HG03378 (cell line): ENCODE results near the gene PDE3B.
"Not testable (repeated sequence)": the region's sequence is repeated elsewhere in the genome, so short reads cannot be mapped to it uniquely, and the experiment has no call there.

Source experiments
- ATAC-seq: cut with Tn5 transposase; IDR thresholded peaks from one replicate; pipeline ENCODE4 v1.9.1; 2021; ENCODE audit warnings: mild to moderate bottlenecking, moderate library complexity; ENCODE audit not compliant: unreplicated experiment

PDE3B gene

DNA sequence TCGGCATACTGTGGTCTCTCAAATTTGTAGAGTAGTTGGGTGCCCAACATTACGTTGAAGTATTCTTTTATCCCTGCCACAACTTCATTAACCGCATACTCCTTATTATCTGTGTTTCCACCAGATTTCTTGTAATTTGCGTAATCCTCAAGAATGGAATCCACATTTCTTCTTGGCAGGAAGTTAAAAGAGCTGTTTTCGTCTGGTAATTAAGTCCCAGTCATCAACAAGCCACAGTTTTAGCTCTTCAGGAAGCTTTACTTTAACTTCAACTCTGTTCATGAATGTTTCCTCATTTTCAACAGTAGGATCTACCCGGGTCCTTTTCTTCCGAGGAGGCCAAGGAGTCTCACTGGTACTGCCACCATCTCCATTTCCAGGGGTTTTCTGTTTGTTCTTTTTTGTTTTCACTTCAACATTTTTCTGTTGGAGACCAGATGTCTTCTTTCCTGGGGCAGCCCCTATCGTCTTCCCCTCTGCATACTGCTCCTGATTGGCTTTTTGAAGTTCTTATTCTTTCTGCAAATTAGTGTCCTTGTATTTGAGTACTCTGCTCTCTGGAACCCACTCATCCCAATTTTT, 30.3 kb downstream of the PDE3B start:
- no peak for ATAC-seq

GRCh38 chr11:14676068-14676467, 32.5 kb downstream of the PDE3B start:
- no peak for ATAC-seq

- ATAC-seq = no peak
Observed at GRCh38 chr11:14677146-14677545, 33.5 kb downstream of the PDE3B start.

- ATAC-seq = no peak
Observed at GRCh38 chr11:14678350-14678749, 34.7 kb downstream of the PDE3B start.

DNA sequence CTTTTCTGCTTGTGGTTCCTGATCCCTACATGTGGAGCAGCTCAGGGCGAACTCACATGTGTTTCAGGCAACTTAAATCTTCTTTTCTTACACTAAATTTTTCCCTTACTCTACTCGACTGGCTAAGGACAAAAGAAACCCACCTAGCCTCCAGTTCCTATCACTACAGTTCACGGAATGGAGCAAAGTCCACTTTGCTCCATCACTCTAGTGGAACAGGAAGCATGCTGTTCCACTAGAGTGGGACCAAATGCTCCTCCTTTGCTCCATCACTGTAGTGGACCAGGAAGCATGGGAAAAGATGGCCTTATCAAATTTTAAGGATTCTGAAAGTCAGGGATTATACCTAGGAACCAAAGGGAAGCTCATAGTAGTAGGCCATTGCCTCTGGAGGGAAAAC, 36.1 kb downstream of the PDE3B start:
- ATAC-seq = no peak

- not testable (repeated sequence) for ATAC-seq
Observed at GRCh38 chr11:14684234-14684915, 40.8 kb downstream of the PDE3B start.

DNA sequence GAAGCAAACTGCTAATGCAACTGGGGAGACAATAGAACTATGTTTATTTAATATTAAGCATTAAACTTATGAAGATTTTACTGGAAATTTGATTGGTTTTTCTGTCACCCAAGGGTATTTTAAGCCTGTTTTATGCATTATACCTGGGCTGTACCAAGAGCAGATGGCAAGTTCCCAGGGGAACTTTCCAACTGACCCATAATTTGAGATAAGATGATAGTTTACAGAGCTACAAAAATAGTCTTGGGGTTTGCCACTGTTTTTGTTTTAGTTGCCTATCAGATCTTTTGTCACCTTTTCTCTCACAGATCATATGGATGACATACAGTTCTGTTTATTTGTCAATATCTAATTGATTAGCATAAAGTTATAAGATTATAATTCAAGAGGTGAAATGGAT, 43.9 kb downstream of the PDE3B start:
- no peak for ATAC-seq

DNA sequence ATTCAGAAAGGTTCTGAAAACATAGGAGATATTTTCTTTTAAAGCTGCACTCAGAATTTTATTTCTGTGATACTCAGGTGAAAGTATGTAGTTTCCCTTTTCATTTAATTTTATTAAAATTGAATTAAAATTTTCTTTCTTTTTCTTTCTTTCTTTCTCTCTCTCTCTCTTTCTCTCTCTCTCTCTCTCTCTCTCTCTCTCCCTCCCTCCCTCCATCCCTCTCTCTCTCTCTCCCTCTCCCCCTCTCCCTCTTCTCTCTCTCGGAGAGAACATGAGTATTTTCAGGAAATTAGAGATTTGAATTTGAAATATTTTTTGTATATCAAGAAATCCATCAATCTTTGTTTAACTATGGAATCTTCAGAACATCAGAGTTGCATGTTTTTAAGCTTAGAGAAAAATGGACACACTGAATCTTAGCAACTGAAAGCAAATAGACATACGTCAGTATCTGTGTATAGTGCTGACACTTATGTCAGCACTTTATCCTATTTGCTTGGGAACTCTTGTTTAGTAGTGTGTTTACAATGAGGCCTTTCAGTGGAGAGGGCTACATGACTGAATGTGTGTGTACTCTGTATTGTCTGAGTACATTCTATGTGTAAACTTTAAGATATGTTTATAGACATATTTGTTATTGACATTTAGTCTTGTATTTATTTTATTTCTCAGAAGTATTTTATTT, 44.5 kb downstream of the PDE3B start:
- no peak for ATAC-seq

DNA sequence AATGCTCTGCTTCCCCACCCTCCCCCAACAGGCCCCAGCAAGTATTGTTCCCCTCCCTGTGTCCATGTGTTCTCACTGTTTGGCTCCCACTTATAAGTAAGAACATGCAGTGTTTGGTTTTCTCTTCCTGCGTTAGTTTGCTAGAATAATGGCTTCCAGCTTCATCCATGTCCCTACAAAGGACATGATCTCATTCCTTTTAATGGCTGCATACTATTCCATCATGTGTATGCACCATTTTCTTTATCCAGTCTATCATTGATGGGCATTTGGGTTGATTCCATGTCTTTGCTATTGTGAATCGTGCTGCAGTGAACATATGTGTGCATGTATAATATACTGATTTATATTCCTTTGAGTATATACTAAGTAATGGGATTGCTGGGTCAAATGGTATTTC, 52.1 kb downstream of the PDE3B start:
- not testable (repeated sequence) for ATAC-seq

DNA sequence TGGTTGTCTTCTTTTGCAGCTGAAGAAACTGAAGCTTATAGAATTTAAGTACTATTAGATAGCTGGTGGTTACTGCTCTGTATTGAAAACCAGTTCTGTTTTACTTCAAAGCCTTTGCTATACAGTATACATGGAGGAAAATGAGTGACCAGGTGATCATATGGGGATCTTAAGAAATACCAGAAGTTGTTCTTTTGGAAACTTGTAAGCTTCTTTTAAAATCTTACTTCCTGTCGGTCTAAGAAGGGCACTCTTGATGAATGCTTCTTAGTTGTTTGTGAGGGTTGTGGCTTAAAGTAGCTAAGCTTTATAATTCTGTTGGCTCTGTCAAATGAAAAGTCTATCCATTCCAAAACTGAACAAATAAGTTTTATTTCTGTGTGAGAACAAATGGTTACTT, 55.2 kb downstream of the PDE3B start:
- no peak for ATAC-seq

DNA sequence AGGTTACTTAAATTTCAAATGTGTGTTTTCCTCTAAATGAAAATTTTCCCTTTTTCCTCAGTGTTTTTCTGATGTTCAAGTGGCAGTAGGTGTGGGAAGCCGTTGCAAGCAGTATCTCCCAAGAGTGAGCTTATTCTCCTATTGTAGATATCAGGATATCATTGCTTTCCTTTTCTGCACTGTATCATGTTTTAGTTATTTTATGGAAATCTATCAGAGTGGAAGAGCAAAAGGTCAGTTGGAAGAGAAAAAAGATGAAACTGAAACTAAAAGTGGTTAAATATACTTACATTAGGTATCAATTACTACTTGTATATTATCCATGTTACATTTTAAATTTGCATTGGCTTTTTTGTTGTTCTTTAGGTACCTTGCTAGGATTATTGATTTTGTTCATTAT, 57.0 kb downstream of the PDE3B start:
- ATAC-seq = no peak

DNA sequence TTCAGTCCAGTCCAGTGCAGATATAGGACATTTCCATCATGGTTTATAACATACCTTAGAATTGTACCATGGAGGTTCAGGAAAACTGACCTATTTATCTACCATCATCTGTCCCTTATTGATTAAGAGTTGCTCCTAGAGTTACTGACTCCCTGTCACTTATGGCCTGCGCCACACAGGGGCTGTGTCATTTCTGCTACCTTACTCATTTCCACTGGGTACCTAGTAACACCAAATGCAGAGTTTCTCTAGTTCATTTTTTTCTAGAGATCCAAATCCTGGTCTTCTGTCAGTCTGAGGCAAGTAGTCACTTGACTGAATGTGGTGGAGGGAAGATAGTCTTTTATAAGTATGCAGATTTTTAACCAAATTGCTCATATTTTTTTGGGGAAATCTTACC, 59.2 kb downstream of the PDE3B start:
- no peak for ATAC-seq

DNA sequence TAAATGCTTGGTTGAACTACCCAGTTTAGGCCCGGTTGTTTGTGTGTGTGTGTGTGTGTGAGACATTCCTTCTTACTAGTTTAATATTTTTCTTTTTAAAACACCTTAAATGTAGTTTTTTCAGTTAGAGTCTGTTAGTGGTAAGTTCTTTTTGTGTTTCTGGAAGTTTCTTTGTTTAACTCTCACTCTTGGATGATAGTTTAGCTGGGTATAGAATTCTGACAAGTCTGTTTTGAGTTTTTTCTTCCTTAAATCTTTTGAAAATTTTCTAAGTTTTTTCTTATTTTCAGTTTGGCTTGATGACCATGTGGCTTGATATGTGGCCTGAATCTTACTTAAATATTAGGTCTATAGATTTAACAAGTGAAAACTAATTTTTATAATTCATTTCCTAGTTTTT, 60.1 kb downstream of the PDE3B start:
- no peak for ATAC-seq

GRCh38 chr11:14705067-14705466, 61.5 kb downstream of the PDE3B start:
- ATAC-seq = no peak

- no peak for ATAC-seq
Observed at GRCh38 chr11:14713496-14714244, 70.1 kb downstream of the PDE3B start.

DNA sequence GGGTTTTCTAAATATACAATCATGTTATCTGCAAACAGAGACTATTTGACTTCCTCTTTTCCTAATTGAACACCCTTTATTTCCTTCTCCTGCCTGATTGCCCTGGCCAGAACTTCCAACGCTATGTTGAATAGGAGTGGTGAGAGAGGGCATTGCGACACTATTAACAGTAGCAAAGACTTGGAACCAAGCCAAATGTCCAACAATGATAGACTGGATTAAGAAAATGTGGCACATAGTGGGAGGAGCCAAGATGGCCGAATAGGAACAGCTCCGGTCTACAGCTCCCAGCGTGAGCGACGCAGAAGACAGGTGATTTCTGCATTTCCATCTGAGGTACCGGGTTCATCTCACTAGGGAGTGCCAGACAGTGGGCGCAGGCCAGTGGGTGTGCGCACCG, 72.1 kb downstream of the PDE3B start:
- ATAC-seq = not testable (repeated sequence)

DNA sequence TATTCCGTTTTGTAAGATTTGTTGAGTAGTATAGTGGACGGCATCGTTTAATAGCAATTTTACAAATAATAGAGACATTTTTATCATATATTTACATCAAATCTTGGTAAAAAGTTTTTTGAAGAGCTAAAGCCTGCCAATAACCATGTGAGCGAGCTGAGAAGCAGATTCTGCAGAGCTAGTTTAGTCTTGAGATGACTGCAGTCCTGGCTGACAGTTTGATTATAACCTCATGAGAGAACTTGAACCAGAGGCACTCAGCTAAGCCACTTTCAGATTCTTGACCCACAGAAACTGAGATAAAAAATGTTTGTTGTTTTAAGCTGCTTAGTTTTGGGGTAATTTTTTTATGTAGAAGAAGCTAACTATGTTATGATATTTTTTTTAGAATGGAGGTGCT, 78.9 kb downstream of the PDE3B start:
- no peak for ATAC-seq

DNA sequence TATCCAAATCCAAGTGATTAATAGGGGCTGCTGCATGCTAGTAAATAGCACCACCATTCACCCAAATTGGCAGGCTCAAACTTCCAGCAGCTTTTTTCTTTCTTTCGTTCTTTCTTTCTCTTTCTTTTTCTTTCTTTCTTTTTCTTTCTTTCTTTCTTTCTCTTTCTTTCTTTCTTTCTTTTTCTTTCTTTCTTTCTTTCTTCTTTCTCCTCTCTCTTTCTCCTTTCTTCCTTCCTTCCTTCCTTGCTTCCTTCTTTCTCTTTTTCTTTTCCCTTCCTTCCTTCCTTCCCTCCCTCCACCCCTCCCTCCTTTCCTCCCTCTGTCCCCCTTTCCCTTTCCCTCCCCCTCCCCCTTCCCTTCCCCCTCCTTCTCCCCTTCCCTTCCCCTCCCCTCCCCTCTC, 81.5 kb downstream of the PDE3B start:
- no peak for ATAC-seq

- ATAC-seq = no peak
Observed at GRCh38 chr11:14727215-14727614, 83.6 kb downstream of the PDE3B start.

DNA sequence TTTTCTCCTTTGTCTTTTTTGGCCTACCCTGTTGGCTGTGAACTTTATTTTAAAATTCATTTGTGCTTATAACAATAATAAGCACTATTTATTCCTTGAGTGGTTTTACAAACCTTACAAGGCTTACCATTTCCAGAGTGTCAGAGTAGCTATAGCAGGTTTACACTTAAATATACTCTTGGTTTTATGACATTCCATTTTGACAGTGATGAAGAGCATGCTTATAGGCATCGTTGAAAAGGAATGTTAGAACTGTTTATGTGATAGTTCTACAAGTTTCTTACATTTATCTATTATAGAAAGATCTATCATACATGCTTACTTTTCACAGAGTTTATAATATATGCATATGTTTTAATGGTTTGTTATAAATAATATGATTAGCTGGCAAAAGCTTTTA, 84.1 kb downstream of the PDE3B start:
- no peak for ATAC-seq

DNA sequence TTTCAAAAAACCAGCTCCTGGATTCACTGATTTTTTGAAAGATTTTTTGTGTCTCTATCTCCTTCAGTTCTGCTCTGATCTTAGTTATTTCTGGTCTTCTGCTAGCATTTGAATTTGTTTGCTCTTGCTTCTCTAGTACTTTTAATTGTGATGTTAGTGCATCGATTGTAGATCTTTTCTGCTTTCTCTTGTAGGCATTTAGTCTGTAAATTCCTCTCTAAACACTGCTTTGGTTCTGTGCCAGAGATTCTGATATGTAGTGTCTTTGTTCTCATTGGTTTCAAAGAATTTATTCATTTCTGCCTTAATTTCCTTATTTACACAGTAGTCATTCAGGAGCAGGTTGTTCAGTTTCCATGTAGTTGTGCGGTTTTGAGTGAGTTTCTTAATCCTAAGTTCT, 96.9 kb downstream of the PDE3B start:
- not testable (repeated sequence) for ATAC-seq

DNA sequence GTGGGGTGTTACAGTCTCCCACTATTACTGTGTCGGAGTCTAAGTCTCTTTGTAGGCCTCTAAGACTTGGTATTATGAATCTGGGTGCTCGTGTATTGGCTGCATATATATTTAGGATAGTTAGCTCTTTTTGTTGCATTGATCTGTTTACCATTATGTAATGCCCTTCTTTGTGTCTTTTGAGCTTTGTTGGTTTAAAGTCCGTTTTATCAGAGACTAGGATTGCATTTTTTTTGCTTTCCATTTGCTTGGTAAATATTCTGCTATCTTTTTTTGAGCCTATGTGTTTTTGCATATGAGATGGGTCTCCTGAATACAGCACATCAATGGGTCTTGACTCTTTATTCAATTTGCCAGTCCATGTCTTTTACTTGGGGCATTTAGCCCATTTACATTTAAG, 97.6 kb downstream of the PDE3B start:
- ATAC-seq = no peak
